HFF-Myc (cell line): Measurements from ENCODE around the gene NEMP1.

Source experiments
- DNase-seq: peaks from one replicate; pipeline ENCODE4 v3.0.0-alpha.2; 2011; ENCODE audit warnings: low read depth; ENCODE audit errors: extremely low read depth
- H3K4me3 ChIP-seq: replicated peaks from 2 replicates; pipeline ENCODE4 v1.5.1; 2011; ENCODE audit warnings: low read depth, mild to moderate bottlenecking, control low read depth, low read length
- TF ChIP-seq, protein P1 (sequence below): IDR thresholded peaks from 2 replicates; pipeline ENCODE4 v1.5.1; 2012; ENCODE audit warnings: mild to moderate bottlenecking, low read depth, low read length, control low read depth; ENCODE audit errors: missing control alignments

NEMP1 gene

DNA sequence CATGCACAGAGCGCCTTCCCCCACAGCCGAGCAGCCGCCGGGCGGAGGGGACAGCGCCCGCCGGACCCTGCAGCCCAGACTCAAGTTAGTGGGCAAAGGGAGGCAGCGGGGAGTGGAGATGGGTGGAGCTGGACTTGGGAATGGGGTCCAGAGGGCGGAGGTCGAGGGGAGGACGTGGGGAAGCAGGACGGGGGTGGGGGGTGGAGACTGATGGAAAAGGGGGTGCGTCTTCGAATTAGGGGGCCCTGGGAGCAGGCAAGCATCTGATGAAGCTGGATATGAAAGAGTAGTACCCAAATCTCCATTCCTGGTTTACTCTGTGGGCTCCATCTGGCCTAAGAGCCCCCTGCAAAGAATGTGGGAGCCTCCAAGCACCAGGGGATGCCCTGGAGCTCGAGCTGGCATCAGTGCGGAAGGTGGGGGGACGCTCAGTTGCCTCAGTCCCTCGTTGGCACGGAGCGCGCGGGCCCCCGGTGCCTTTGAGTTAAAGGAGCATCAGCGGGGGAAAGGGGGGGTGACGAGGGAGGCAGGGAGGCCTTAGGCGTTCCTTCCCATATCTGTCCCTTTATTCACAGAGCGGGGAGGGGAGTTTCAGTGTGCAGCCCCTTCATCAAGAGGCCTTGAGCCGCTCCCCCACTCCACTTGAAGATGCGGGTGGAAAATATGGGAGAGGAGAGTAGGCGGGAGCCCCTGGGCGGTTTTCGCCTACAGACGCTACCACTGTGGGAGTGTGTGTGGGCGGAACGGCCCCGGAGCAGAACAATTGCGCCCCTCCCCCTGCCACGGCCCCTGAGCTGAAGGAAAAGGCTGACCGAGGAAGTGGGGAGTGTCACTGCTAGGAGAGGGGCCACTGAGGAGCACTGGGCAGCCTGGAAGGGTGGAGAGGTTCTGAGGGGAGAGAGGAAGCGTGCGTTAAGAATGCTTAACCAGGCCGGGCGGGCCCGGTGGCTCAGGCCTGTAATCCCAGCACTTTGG is 11.0 kb upstream of the NEMP1 start:
- DNase-seq: no peak
- H3K4me3 ChIP-seq: peak overlapping the region; percentile 95
- TF ChIP-seq, protein P1, sequence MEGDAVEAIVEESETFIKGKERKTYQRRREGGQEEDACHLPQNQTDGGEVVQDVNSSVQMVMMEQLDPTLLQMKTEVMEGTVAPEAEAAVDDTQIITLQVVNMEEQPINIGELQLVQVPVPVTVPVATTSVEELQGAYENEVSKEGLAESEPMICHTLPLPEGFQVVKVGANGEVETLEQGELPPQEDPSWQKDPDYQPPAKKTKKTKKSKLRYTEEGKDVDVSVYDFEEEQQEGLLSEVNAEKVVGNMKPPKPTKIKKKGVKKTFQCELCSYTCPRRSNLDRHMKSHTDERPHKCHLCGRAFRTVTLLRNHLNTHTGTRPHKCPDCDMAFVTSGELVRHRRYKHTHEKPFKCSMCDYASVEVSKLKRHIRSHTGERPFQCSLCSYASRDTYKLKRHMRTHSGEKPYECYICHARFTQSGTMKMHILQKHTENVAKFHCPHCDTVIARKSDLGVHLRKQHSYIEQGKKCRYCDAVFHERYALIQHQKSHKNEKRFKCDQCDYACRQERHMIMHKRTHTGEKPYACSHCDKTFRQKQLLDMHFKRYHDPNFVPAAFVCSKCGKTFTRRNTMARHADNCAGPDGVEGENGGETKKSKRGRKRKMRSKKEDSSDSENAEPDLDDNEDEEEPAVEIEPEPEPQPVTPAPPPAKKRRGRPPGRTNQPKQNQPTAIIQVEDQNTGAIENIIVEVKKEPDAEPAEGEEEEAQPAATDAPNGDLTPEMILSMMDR: no peak

DNA sequence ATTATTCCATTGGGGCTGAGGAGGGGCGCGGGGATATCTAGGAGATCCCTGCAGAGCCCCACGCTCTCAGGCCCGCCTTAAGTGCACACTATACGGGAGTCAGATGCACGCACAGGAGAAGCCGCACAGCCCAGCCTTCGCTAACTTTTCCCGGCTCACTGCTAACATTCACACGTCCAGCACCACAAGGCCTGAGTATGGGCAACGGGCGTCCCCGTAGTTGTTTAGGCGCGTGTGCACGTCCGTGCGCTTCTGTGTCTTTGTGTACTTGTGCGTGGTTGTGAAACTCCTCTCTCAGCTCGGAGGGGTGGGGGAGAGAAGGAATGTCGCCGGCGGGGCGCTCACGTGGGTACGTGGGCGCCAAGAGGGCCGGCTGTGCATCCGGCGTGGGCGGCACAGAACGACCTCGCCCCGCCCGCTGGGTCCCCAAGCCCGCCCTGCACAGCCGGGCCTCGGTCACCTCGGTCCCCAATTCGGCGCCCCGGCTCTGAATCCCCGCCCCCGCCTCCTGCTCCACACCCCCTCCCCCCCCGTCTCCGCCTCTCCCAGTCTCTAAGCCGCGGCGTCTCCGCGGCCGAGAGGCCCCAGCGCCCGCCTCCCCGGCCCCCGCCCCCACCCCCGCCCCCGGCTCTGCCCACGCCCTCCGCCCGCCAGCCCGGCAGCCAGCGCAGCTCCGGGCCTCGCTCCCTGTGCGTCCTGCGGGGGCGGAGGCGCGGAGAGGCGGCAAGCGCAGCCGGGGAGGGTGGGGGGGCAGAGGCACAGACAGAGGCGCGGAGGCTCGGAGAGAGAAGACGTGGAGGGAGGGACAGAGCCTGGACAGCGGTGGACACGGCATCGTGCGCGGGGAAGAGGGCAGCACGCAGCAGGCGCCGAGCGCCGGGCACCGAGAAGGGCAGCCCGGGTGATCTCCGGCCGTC is 10.0 kb upstream of the NEMP1 start, which contains the start of gene NAB2:
Gene NAB2, plus strand, starts transcription at position 761 of the 917 bp plus-strand sequence. CDS start 158 bp downstream, outside the sequence.
- H3K4me3 ChIP-seq: peak within 1 kb of the TSS; percentile 95
- peak; percentile 86 for DNase-seq
- TF ChIP-seq, protein P1: no peak

DNA sequence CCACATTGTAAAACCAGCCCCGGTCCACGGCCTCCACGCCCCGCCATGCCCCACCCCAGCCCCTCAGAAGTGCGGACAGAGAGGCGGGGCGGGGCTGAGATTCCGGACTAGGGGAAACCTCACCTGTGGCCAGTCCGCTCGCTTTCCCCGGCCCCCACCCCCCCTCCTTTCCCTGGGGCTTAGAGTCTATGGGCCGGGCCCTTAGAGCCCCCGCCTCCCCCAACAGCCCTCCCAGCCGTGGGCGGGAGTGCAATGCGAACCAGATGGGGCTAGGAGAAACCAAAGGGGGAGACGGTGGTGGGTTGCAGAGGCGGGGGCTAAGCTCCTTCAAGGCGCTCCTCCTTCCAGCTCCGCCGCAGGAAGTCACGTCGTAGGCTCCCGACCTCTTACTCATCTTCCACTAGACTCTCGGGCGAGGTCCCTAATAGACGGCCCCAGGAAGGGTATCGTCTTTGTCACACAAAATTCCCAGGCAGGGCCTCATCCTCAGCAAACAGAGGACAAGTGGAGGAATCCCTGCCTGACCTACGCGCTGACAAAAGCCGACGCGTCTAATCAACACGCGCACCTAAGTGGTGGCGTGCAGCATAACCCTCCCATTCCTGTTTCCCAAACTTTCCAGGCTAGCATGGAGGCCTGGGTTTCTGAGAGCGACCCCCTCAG is 9.2 kb upstream of the NEMP1 start:
- DNase-seq: peak; percentile 94
- H3K4me3 ChIP-seq: peak overlapping the region; percentile 73
- TF ChIP-seq, protein P1: no peak

DNA sequence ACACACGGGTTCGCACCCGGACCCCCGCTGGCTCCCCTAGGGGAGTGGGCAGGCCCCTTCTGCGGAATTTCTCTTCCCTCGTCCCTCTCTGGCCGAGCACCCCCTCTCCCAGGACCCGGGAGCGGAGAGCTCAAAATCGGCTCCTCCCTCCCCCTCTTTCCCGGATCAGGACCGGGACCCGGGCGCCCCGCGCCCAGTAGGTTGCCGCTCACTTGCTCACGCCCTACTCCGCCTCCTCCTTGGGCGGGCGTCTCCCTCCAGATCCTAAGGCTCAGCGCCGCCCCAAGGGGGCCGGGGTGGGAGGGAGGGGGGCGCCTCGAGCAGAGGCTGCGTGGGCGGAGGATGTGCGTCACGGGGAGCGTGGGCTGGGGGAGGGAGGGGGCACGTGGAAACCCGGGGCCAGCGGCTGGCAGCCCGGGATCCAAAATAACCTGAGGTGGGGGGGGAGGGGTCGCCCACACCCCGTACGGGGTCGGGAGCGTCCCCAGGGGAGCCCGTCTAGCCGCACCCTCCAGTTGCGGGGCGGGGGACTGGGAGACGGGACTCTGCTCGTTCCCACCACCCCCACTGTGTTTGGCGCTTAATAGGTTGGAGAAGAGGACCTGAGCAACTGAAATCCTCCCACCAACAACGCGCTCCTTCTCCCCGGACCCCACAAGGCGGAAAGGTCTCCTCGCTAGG is 8.6 kb upstream of the NEMP1 start:
- peak overlapping the region; percentile 73 for H3K4me3 ChIP-seq
- no peak for DNase-seq
- TF ChIP-seq, protein P1: no peak

DNA sequence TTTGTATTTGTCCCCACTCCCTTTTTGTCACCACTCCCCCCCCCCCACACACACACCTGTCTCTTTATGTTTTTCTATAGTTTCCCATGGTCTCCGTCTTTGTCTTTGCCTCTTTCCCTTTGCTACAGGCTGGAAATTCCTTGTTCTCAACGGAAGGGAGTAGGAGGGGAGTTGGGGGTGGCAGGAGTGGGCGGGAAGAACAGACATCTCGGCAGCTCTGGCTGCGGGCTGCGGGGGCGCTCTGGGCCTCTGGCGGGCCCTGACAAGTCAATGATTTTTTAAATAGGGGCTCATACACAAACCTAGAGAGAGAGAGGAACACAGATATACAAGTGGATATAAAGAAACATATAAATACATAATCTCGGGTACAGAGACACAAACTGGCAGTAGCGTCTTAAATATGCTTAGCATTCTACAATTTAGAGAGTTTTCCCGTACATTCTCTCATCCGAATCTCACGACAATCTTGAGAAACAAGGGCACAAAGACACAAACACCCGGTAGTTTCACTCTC is 8.0 kb upstream of the NEMP1 start:
- TF ChIP-seq, protein P1: peak; percentile 22
- DNase-seq: no peak
- peak overlapping the region; percentile 73 for H3K4me3 ChIP-seq
